Testis (tissue), 3 donors: ENCODE measurements around the gene ARV1. TPM values are rescaled to one million over a fixed set of nuclear protein-coding genes. Genes with fewer than 3 reads are reported as not detected.

Experiments used
- DNase-seq: peaks from one replicate; pipeline ENCODE4 v3.0.0-alpha.2; 2019
- H3K27ac ChIP-seq, 2 donors: fragments of 200-600 bp; sonication (generic); one replicate each; pipeline ENCODE4 v1.5.1; 2019
- H3K27me3 ChIP-seq: fragments of 200-600 bp; sonication (generic); one replicate; pipeline ENCODE4 v1.5.1; 2019
- H3K36me3 ChIP-seq: fragments of 200-600 bp; sonication (generic); one replicate; pipeline ENCODE4 v1.5.1; 2017; ENCODE audit warnings: low read depth; ENCODE audit errors: missing control alignments
- H3K4me1 ChIP-seq: fragments of 200-600 bp; sonication (generic); one replicate; pipeline ENCODE4 v1.5.1; 2019
- H3K4me3 ChIP-seq, 2 donors: fragments of 200-600 bp; sonication (generic); one replicate each; pipeline ENCODE4 v1.5.1; 2017 to 2019
- H3K9me3 ChIP-seq: fragments of 200-600 bp; sonication (generic); one replicate; pipeline ENCODE4 v1.5.1; 2017
- POLR2A ChIP-seq: fragments of 450-650 bp; IDR thresholded peaks from one replicate; pipeline ENCODE4 v1.6.1; 2017; ENCODE audit warnings: antibody characterized with exemption, mild to moderate bottlenecking, moderate library complexity
- WGBS, 2 donors: methylation state at CpG; one replicate each; pipeline ENCODE4 v1.1.5; 2018; 5-methylcytosine and 5-hydroxymethylcytosine counted together
- intact Hi-C: fragments of 100-400 bp; cut with DNase I; formaldehyde crosslinking; loops from one replicate; pipeline ENCODE4 v1.15.1; 2023; ENCODE audit warnings: low total_unique reads
- polyA plus RNA-seq: library from polyadenylated mRNA; stranded (reverse); fragments of 350-450 nt; fragmentation: Illumina TruSeq; extraction: RNeasy Lipid Tissue Mini Kit (QIAGEN cat#74804); gene quantifications from one replicate; pipeline ENCODE4 v1.2.3, GENCODE V29; 2014; ENCODE audit warnings: low read depth, low replicate concordance; ENCODE audit not compliant: insufficient read depth
- total RNA-seq, 2 donors: library from RNA; depleted of rRNA; stranded (reverse); fragments of >200 nt; gene quantifications; one replicate each; pipeline ENCODE4 v1.2.3, GENCODE V29; 2016
- TF ChIP-seq, protein P1 (sequence below), 3 experiments: fragments of 450-650 bp in 2 of 3; fragments of 200-600 bp in 1 of 3; sonication (generic) in 1 of 3; IDR thresholded peaks; one replicate each; pipeline ENCODE4 v1.5.1; 2016 to 2019; ENCODE audit warnings: antibody characterized with exemption in 3 of 3, mild to moderate bottlenecking in 2 of 3, moderate library complexity in 1 of 3

The ARV1 gene
- total and polyA plus RNA-seq, 3 donors from 2014 or later, result 35.4 to 71.7 (median 40.7) TPM

DNA sequence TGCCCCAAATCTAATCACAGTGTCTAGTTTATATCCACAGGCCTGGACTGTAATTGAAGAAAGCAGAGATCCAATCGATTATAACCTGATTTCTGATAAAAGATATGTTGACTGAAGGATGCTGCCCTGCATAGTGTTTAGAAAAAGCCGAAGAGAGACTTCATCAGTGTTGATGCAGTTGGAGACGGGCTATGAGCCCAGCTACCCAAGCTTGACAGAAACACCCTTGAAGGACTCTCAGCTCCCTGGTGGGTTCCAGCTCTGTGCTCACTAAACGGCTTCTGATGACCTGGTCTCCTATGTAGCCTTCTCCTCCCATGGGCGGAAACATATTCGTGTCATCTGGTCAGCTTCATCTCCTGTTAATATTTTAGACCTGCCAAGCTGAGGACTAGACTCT is 50.9 kb downstream of the ARV1 start:
- intact Hi-C loops, result no loop called here
- H3K27me3 ChIP-seq, result no peaks in the 10 kb centered on the region

DNA sequence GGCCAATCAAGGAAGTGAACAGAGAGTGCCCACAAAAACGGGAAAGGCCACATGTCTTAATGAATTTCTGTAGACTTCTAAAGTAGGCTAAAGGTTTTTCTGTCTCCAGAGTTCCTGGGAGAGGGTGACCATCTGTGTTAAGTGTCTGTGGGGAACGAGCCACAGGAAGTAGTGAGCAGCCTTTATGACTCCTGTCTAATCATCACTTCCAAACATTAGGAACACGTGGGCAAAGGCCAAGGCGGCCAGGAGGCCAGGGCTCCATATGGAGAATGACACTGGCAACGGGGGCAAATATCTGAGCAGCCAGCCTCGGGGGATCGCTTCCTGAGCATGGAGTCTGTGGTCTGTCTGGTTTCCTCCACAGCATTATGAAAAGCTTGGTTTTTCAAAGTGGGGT is 54.1 kb downstream of the ARV1 start:
- intact Hi-C loops, result no loop called here
- DNase-seq, result no peak
- Histone ChIP-seq H3K27ac (no peak overlapping the region), H3K9me3 (no peaks in the 10 kb centered on the region), H3K4me3 (no peak overlapping the region), H3K4me1 (no peaks in the 10 kb centered on the region), H3K27me3 (no peaks in the 10 kb centered on the region), H3K36me3 (no peaks in the 10 kb centered on the region)
- WGBS, 2 donors, result 53 to 60% methylated on average over 7 of the region's 7 CpGs
- TF ChIP-seq POLR2A, result no peak

More for the DNA sequence above, 50.9 kb downstream of the ARV1 start:
- H3K36me3 ChIP-seq, result no peaks in the 10 kb centered on the region
- H3K4me1 ChIP-seq, result no peaks in the 10 kb centered on the region
- no peaks in the 10 kb centered on the region for H3K9me3 ChIP-seq
- TF ChIP-seq, protein P1, sequence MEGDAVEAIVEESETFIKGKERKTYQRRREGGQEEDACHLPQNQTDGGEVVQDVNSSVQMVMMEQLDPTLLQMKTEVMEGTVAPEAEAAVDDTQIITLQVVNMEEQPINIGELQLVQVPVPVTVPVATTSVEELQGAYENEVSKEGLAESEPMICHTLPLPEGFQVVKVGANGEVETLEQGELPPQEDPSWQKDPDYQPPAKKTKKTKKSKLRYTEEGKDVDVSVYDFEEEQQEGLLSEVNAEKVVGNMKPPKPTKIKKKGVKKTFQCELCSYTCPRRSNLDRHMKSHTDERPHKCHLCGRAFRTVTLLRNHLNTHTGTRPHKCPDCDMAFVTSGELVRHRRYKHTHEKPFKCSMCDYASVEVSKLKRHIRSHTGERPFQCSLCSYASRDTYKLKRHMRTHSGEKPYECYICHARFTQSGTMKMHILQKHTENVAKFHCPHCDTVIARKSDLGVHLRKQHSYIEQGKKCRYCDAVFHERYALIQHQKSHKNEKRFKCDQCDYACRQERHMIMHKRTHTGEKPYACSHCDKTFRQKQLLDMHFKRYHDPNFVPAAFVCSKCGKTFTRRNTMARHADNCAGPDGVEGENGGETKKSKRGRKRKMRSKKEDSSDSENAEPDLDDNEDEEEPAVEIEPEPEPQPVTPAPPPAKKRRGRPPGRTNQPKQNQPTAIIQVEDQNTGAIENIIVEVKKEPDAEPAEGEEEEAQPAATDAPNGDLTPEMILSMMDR (IDR thresholded peaks at IDR 0.05), result no peak
- TF ChIP-seq POLR2A, result no peak
- 86 to 92% methylated on average over 6 of the region's 6 CpGs for WGBS, 2 donors
- no peak overlapping the region for H3K4me3 ChIP-seq
- H3K27ac ChIP-seq, result no peak overlapping the region
- DNase-seq, result no peak

DNA sequence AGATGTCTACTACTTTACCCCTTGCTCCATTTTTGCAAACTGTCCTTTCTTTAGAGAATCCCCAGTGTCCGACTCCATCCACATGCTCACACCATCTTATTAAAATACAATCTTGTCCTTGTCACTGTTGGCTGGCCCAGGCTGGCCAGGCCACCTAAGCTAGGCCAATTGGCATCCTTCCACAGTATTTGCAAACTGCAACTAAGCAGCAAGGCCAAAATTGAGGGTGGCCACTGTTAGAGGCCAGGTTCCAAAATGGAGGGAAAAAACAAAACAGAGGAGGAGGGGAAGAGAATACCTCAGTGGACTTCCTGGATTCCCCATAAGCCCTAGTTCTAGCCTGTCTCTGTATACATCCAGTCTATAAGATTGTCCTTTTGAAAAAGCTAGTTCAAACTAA is 56.9 kb downstream of the ARV1 start:
- intact Hi-C loops, result no loop called here
- H3K27me3 ChIP-seq, result no peaks in the 10 kb centered on the region
- H3K9me3 ChIP-seq, result no peaks in the 10 kb centered on the region
- no peaks in the 10 kb centered on the region for H3K4me1 ChIP-seq
- TF ChIP-seq, protein P1 (IDR thresholded peaks at IDR 0.05), result no peak
- TF ChIP-seq POLR2A, result no peak
- H3K36me3 ChIP-seq, result no peaks in the 10 kb centered on the region
- no peak overlapping the region for H3K27ac ChIP-seq
- no peak for DNase-seq
- WGBS, 2 donors, result 93 to 100% methylated on average over 1 of the region's 1 CpG
- H3K4me3 ChIP-seq, result no peak overlapping the region

DNA sequence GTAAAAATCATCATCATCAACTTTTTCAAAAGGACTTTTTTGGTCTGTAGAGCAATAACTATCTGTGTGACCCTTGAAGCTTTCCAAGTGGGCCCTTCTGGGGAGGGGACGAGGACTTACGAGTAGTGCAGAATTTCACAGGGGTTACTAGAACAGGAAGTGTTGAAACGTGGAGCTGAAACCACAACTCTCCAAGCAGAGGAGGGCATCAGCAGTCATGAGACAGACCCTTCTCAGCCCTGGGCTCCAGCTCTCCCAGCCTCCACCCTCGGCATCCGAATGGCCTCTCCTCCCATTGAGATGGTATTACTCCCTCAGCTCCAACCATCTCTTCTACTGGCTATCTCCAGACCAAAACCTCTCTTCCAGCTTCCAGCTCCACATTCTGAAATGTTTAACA is 57.5 kb downstream of the ARV1 start:
- Histone ChIP-seq H3K36me3 (no peaks in the 10 kb centered on the region), H3K27me3 (no peaks in the 10 kb centered on the region), H3K4me1 (no peaks in the 10 kb centered on the region), H3K27ac (no peak overlapping the region), H3K4me3 (no peak overlapping the region), H3K9me3 (no peaks in the 10 kb centered on the region)
- intact Hi-C loops, result no loop called here
- 58 to 86% methylated on average over 5 of the region's 5 CpGs for WGBS, 2 donors
- TF ChIP-seq POLR2A, result no peak
- TF ChIP-seq, protein P1 (IDR thresholded peaks at IDR 0.05), result no peak
- no peak for DNase-seq

DNA sequence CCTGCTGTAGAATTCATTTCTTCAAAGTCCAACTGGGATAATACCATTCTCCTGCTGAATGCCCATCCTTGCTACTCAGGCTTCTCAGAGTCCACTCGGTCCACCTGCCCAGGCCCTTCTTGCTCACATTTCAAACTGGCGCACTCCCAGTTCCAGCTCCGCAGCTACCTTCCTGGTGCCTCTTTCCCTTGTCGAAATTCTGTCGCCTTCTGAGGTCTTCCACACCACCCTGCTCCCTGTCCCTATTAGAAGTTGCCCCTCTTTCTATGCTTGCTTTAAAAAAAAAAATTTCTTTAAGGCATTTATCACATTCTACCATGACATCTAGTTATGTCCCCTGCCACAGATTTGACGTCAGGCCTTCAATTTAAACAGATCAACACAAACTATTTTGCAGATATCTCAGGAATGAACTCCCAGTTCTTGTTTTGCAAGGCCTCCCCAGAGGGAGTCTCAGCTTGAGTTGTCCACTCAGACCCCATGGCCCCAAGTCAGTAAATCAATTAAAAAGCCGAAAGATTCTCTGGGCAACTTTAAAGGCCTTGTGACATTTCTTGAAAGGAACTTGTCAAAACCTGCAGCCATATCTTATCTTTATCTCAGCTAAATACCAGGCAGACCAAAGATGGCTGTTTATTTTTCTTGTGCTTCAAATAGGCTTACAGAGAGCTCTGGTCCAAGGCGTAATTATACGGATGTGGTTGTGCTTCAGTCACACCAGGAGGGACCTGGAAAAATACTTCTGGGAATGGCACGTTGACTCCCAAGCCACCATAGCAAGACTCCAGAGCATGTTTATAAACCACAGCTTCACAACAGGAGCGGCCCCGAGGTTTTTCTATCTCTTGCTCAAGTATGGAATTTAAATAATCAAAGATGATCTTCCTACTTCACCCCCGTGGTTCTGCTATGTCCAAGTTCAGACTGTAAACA is 59.0 kb downstream of the ARV1 start:
- H3K9me3 ChIP-seq, result no peaks in the 10 kb centered on the region
- TF ChIP-seq, protein P1 (IDR thresholded peaks at IDR 0.05), result no peak
- no peak for TF ChIP-seq POLR2A
- no peaks in the 10 kb centered on the region for H3K4me1 ChIP-seq
- no peak overlapping the region for H3K27ac ChIP-seq
- no peak overlapping the region for H3K4me3 ChIP-seq
- no peaks in the 10 kb centered on the region for H3K27me3 ChIP-seq
- intact Hi-C loops, result no loop called here
- no peaks in the 10 kb centered on the region for H3K36me3 ChIP-seq
- WGBS, 2 donors, result 74 to 75% methylated on average over 13 of the region's 13 CpGs
- no peak for DNase-seq
